GM23338 (cell line): Measurements from ENCODE around the gene PCYT2. TPM values are rescaled to one million over a fixed set of nuclear protein-coding genes. Genes with fewer than 3 reads are reported as not detected.
A peak's percentile ranks its signal among the peaks of the same experiment; 100 is the strongest.

Experiments used
- ATAC-seq: fragments of 200-7000 bp; cut with Tn5 transposase; 3 replicates; pipeline ENCODE4 v1.9.1; 2020
- DNase-seq: peaks from one replicate; pipeline ENCODE4 v3.0.0-alpha.2; 2015; ENCODE audit warnings: low spot score
- H2AFZ ChIP-seq: fragments of 200-600 bp; sonication (generic); 2 replicates; pipeline ENCODE4 v1.8.0; 2016; ENCODE audit warnings: antibody characterized with exemption, mild to moderate bottlenecking, moderate library complexity
- H3F3A ChIP-seq: fragments of 200-600 bp; sonication (generic); replicated peaks from 2 replicates; pipeline ENCODE4 v1.8.0; 2017; ENCODE audit warnings: antibody characterized with exemption, mixed run types, low read depth
- H3K27ac ChIP-seq: fragments of 200-600 bp; sonication (generic); 2 replicates; pipeline ENCODE4 v1.6.1; 2016; ENCODE audit warnings: low read depth
- H3K27me3 ChIP-seq: fragments of 200-600 bp; sonication (generic); 2 replicates; pipeline ENCODE4 v1.8.0; 2016; ENCODE audit warnings: mild to moderate bottlenecking, mixed run types, moderate library complexity; ENCODE audit not compliant: insufficient read depth
- H3K36me3 ChIP-seq: fragments of 200-600 bp; sonication (generic); 2 replicates; pipeline ENCODE4 v1.8.0; 2016; ENCODE audit warnings: mild to moderate bottlenecking; ENCODE audit not compliant: insufficient read depth
- H3K4me1 ChIP-seq: fragments of 200-600 bp; sonication (generic); 2 replicates; pipeline ENCODE4 v1.8.0; 2016; ENCODE audit warnings: mild to moderate bottlenecking, moderate library complexity; ENCODE audit not compliant: insufficient read depth
- H3K4me2 ChIP-seq: fragments of 200-600 bp; sonication (generic); 2 replicates; pipeline ENCODE4 v1.7.1; 2017; ENCODE audit warnings: mixed run types
- H3K4me3 ChIP-seq: fragments of 200-600 bp; sonication (generic); 2 replicates; pipeline ENCODE4 v1.6.1; 2016; ENCODE audit warnings: mixed run types
- H3K79me2 ChIP-seq: fragments of 200-600 bp; sonication (generic); replicated peaks from 2 replicates; pipeline ENCODE4 v1.8.0; 2017; ENCODE audit warnings: mild to moderate bottlenecking; ENCODE audit not compliant: insufficient read depth
- H3K9me2 ChIP-seq: fragments of 200-600 bp; sonication (generic); 2 replicates; pipeline ENCODE4 v1.8.0; 2017; ENCODE audit not compliant: insufficient read depth
- H4K20me1 ChIP-seq: fragments of 200-600 bp; sonication (generic); replicated peaks from 2 replicates; pipeline ENCODE4 v1.8.0; 2017; ENCODE audit warnings: mild to moderate bottlenecking; ENCODE audit not compliant: insufficient read depth
- H3K27ac Mint-ChIP-seq: 2 replicates; pipeline ENCODE4 v1.8.0; 2020; ENCODE audit warnings: inconsistent platforms, mild to moderate bottlenecking, moderate library complexity, mixed read lengths
- H3K27me3 Mint-ChIP-seq: 3 replicates; pipeline ENCODE4 v1.8.0; 2022; ENCODE audit warnings: low read depth, mild to moderate bottlenecking, moderate library complexity, mixed read lengths, inconsistent platforms; ENCODE audit not compliant: insufficient read depth, poor library complexity
- H3K36me3 Mint-ChIP-seq: 3 replicates; pipeline ENCODE4 v1.8.0; 2021; ENCODE audit warnings: low read depth, mild to moderate bottlenecking, inconsistent platforms, moderate library complexity, mixed read lengths
- H3K4me1 Mint-ChIP-seq: 3 replicates; pipeline ENCODE4 v1.8.0; 2020; ENCODE audit warnings: mild to moderate bottlenecking, inconsistent platforms, mixed read lengths
- H3K4me3 Mint-ChIP-seq: 3 replicates; pipeline ENCODE4 v1.8.0; 2021; ENCODE audit warnings: moderate library complexity, mild to moderate bottlenecking, inconsistent platforms, mixed read lengths
- H3K9me3 Mint-ChIP-seq: 3 replicates; pipeline ENCODE4 v1.8.0; 2020; ENCODE audit warnings: moderate library complexity, mild to moderate bottlenecking, inconsistent platforms, mixed read lengths
- CREB1 ChIP-seq: fragments of 250-450 bp; sonication (Bioruptor Pico); IDR thresholded peaks from 2 replicates; pipeline ENCODE4 v1.5.0; 2020; ENCODE audit warnings: low read depth, mild to moderate bottlenecking, moderate library complexity
- ETS1 ChIP-seq: IDR thresholded peaks from 2 replicates; pipeline ENCODE4 v1.6.1; 2016; ENCODE audit warnings: antibody characterized with exemption
- EZH2phosphoT487 ChIP-seq: fragments of 200-600 bp; sonication (generic); IDR thresholded peaks from one replicate; pipeline ENCODE4 v1.8.1; 2018; ENCODE audit warnings: antibody characterized with exemption; ENCODE audit not compliant: unreplicated experiment
- JUNB ChIP-seq: IDR thresholded peaks from one replicate; pipeline ENCODE4 v1.6.1; 2016; ENCODE audit warnings: antibody characterized with exemption; ENCODE audit not compliant: unreplicated experiment
- NANOG ChIP-seq: IDR thresholded peaks from 2 replicates; pipeline ENCODE4 v1.6.1; 2016; ENCODE audit warnings: antibody characterized with exemption, borderline replicate concordance
- ZNF114 ChIP-seq: fragments of 250-450 bp; sonication (Bioruptor Pico); IDR thresholded peaks from 2 replicates; pipeline ENCODE4 v1.5.0; 2020; ENCODE audit warnings: mild to moderate bottlenecking, moderate library complexity
- ZNF462 ChIP-seq: fragments of 250-450 bp; sonication (Bioruptor Pico); IDR thresholded peaks from 2 replicates; pipeline ENCODE4 v1.5.0; 2020; ENCODE audit warnings: mild to moderate bottlenecking, moderate library complexity
- polyA plus RNA-seq: library from polyadenylated mRNA; unstranded; fragments of >200 nt; fragmentation: Nextera tagmentation; extraction: Ambion mirVana; gene quantifications from 2 replicates; pipeline ENCODE4 v1.2.1, GENCODE V29; 2016
- total RNA-seq: library from RNA; depleted of rRNA; stranded (reverse); fragments of >200 nt; shearing (Covaris generic); gene quantifications from 2 replicates; pipeline ENCODE4 v1.2.3, GENCODE V29; 2014

PCYT2 gene
- total and polyA plus RNA-seq, 2 experiments from 2014 or later = 51.6 to 82.9 TPM

GRCh38 chr17:81944858-81945257, 33.7 kb upstream of the PCYT2 start (continued):
- TF ChIP-seq ZNF462 (no peak), ZNF114 (CRISPR knock-in tag) (no peak), JUNB (no peak), ETS1 (no peak), NANOG (no peak)

- peaks cover 2% of the 10 kb centered on the region; the same call in 1 of the 3 replicates for H3K36me3 Mint-ChIP-seq
- H3K4me3 Mint-ChIP-seq = peak overlapping the region; percentile 50
- peak; percentile 11 for ATAC-seq
- Histone ChIP-seq H3K79me2 (no peaks in the 10 kb centered on the region), H3K27me3 (peaks cover 4% of the 10 kb centered on the region; the same call in 1 of the 2 replicates), H3K4me1 (peaks cover 15% of the 10 kb centered on the region), H3K27ac (no peak overlapping the region), H3K4me3 (peak overlapping the region; percentile 40), H2AFZ (peak overlapping the region; percentile 83), H3K9me2 (no peaks in the 10 kb centered on the region), H3F3A (peaks cover 10% of the 10 kb centered on the region; the same call in 1 of the 2 replicates), H3K36me3 (no peaks in the 10 kb centered on the region), H3K4me2 (peak overlapping the region; percentile 74), H4K20me1 (no peaks in the 10 kb centered on the region)
- H3K4me1 Mint-ChIP-seq = peaks cover 17% of the 10 kb centered on the region
- no peak overlapping the region for H3K27ac Mint-ChIP-seq
- peaks cover 31% of the 10 kb centered on the region for H3K27me3 Mint-ChIP-seq
- no peaks in the 10 kb centered on the region; the same call in 2 of the 3 replicates for H3K9me3 Mint-ChIP-seq
- no peak for DNase-seq
- TF ChIP-seq JUNB (no peak), CREB1 (no peak), EZH2phosphoT487 (no peak), ZNF462 (no peak), NANOG (no peak), ETS1 (no peak)
Measured at GRCh38 chr17:81942167-81942553, 31.0 kb upstream of the PCYT2 start.
